GM19324 (cell line): ENCODE measurements around the gene C1QTNF8.
"Not testable (repeated sequence)": the region's sequence is repeated elsewhere in the genome, so short reads cannot be mapped to it uniquely, and the experiment has no call there.

Experiments used
- ATAC-seq: cut with Tn5 transposase; IDR thresholded peaks from one replicate; pipeline ENCODE4 v1.9.1; 2021; ENCODE audit warnings: mild to moderate bottlenecking, moderate library complexity; ENCODE audit not compliant: unreplicated experiment, low FRiP score

The C1QTNF8 gene

GRCh38 chr16:1095450-1096168 lies 435 bp downstream of the C1QTNF8 start:
- ATAC-seq, result no peak

- no peak for ATAC-seq
Observed at GRCh38 chr16:1094601-1095449, 1.2 kb downstream of the C1QTNF8 start.

- ATAC-seq, result no peak
Observed at GRCh38 chr16:1094124-1094479, 1.9 kb downstream of the C1QTNF8 start.

- ATAC-seq, result no peak
Observed at GRCh38 chr16:1093284-1094123, 2.5 kb downstream of the C1QTNF8 start.

GRCh38 chr16:1092685-1093283 lies 3.3 kb downstream of the C1QTNF8 start:
- ATAC-seq, result not testable (repeated sequence)

- ATAC-seq, result no peak
Observed at GRCh38 chr16:1091992-1092552, 4.0 kb downstream of the C1QTNF8 start.

GRCh38 chr16:1090620-1091587 lies 5.1 kb downstream of the C1QTNF8 start:
- ATAC-seq, result no peak

GRCh38 chr16:1089822-1090619 lies 6.0 kb downstream of the C1QTNF8 start:
- no peak for ATAC-seq

- no peak for ATAC-seq
Observed at GRCh38 chr16:1089439-1089821, 6.6 kb downstream of the C1QTNF8 start.

- ATAC-seq, result no peak
Observed at GRCh38 chr16:1088295-1089170, 7.5 kb downstream of the C1QTNF8 start.

- not testable (repeated sequence) for ATAC-seq
Observed at GRCh38 chr16:1086443-1086842, 9.6 kb downstream of the C1QTNF8 start.

- no peak for ATAC-seq
Observed at GRCh38 chr16:1084971-1085370, 11.1 kb downstream of the C1QTNF8 start.

- ATAC-seq, result no peak
Observed at GRCh38 chr16:1082952-1083675, 12.9 kb downstream of the C1QTNF8 start.

- no peak for ATAC-seq
Observed at GRCh38 chr16:1082266-1082951, 13.6 kb downstream of the C1QTNF8 start.

GRCh38 chr16:1081734-1082265 lies 14.2 kb downstream of the C1QTNF8 start:
- no peak for ATAC-seq
